T follicular helper cell (primary cell): ENCODE results near the gene CCNY.
"Not testable (repeated sequence)": the region's sequence is repeated elsewhere in the genome, so short reads cannot be mapped to it uniquely, and the experiment has no call there.

Experiments
- DNase-seq: peaks from one replicate; pipeline ENCODE4 v3.0.0-alpha.2; 2020; ENCODE audit warnings: low read depth
- total RNA-seq, 2 experiments: gene quantifications; one replicate each; lab custom pipeline; 2026; lab: John Stamatoyannopoulos, UW

The CCNY gene
- total RNA-seq, result 95.5 to 112 reads per million in 2 experiments

DNA sequence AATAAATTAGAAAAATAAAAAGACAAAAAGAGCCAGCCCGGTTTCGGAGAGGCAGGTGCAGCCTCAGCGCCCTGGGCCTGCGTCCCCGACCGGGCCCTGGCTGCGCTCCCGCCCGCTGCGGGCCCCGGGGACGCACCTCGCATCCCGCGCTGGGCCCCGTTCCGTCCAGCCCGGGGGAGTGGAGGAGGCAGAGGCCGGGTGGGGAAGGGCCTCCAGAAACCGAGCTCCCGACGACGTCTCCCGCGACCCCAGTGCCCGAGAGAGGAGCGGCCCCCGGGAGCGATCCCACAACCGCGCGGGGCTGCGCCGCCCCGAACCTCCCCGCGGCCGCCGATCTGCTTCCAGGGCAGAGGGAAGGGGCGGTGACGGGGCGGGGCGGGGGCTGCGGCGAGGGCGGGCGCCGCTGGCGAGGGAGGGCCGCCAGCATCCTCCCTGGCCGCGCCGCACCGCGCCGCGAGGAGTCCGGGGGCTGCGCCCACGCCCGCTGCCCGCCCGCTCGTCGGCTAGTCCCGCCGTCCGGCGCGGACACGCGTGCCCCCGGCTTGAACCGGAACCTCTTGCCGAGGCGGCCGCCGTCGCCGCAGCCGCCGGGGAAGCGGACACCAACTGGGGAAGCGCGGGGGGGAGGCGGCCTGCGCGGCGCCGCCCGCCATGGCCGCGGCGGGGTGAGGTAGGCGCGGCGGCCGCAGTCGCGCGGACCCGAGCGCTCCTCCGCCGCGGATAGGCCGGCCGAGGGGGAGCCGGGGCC, at the start of gene CCNY:
TSS of gene CCNY (plus strand) at position 426 of the 748 bp plus-strand sequence. CDS start 545 bp downstream, outside the sequence.
- peak; percentile 73 for DNase-seq

DNA sequence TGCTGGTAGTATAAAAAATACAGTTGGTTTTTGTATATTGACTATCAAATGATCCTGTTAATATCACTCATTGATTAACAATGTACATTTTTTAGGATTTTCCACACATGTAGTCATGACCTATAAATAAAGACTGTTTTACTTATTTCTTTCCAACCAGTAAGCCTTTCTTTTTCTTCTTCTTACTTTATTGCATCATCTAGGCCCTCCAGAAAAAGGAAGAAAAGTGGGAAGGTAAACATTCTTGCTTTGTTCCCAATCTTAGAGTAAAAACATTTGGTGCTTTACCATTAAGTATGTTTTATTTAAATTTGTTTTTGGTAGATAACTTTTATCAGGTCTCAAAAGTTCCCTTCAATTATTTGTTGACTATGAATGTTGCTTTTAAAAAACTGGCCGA, 47.1 kb upstream of the CCNY start:
- DNase-seq, result no peak

DNA sequence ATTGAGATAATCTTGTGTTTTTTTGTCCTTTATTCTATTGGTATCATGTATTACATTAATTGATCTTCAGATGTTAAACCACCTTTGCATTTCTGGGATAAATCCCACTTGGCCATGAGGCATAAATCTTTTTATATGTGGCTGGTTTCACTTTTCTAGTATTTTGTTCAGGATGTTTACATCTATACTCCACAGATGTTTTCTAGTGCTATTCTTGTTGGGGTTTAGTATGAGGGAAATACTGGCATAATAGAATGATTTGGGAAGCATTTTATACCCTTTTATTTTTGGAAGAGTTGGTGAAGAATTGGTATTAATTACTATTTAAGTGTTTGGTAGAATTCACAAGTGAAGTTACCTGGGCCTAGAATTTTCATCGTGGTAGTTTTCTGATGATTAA, 41.8 kb upstream of the CCNY start:
- no peak for DNase-seq

DNA sequence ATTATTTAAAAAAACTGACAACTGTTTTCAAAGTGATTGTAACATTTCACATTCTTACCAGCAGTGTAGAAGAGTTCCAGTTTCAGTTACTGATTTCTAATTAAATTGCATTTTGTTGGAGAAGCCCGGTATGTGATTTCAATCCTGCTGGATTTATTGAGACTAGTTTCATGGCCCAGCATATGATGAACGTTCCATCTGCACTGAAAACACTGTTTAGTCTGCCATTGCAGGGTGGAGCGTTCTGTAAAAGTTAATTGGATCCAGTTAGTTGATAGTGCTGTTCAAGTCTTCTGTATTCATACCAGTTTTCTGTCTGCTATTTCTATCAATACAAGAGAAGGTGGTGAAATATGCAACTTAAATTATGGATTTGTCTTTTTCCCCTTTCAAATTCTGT, 37.3 kb upstream of the CCNY start:
- DNase-seq, result no peak

DNA sequence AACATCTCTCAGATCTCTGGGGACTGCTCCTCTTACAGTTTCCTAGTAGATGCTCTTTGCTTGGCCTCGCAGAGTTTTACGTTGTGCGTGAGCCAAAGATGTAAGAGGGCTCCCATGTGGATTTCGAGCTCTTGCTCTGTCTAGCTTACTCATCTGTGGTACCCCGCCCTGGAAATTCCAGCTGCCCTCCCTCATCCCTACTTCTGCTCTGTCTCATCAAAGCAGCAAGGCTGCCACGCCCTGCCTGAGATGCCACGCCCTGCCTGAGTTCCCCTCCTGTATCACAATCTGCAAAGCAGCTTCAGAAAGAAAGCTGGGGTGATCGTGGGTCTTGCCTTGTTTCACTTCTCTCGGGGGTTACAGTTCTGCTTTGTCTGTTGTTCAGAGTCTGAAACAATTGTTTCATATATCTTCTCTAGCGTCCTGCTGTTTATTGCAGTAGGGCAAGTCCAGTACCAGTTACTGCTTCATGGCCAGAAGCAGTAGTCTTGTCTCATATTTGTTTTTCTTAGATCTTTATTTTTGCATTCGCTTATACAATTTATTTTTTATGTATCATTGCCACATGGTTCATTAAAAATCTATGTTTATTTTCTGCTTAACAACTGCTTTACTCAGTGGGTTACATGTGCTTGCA, 36.1 kb upstream of the CCNY start:
- DNase-seq, result no peak

DNA sequence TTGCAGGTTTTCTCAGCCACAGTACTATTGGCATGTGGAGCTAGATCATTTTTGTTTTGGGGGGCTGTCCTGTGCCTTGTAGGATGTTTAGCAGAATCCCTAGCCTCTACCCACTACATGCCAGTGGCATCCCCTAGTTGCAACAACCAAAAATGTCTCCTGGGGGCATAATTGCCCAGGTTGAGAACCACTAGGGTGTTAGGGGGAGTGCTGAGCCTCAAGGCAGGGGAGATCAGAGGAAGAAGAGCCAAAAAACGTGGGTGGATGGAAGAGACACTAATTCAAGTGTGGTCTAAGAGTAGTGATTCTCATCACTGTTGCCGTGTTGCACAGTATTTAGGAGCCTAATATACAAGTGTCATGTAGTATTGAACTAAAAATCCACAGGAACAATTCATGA, 31.7 kb upstream of the CCNY start:
- DNase-seq, result no peak

DNA sequence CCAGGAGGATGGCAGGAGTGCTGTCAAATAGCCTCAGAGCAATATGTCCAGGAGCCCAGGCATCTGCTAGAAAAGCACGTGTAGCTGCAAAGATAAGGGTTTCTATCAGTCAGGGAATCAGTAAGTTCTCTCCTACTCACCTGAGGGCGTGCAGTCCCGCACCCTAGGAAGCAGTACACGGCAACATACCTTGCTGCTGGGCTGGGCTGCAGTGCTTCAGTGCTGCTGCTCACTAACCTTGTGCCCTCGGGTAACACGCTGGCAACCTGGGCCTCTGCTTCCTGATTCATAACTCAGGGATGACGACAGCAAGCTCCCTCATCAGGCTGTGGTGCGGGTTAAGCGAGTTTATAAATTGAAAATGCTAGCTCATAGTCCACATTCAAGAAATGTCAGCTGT, 29.5 kb upstream of the CCNY start:
- no peak for DNase-seq

DNA sequence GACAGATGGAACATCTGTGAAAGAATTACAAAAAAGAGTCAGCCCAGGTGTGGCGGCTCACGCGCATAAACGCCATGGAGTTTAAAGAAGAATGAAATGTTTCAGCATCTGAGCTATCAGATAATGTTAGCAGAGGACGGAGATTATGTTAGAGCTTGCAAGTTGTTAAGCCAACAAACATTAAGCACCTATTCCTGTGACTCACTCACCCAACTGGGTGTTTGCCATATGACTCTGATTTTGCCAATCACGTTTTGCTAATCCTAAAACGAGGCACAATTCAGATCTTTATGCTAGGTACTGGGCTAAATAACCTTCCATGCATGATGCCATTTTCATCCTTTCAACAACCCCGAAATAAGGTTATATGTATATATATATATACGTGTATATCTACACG, 29.0 kb upstream of the CCNY start:
- DNase-seq, result no peak

DNA sequence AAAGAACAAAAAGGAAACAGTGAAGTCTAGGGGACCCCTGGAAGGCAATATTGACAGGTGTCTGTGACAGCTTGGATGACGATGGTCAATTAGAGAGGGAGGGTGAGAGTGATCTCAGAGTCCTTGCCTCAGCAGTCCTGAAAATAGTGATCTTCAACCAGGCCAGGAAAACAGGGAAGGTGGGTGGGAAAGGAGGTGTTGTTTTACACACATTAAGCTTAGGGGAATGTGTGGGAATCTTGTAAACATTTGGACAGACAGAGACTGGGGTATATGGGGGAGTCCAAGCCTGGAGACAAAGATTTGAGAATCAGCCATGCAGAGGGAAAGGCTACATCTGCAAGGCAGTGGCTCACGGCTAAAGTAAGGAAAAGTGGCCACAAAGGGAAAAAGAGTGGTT, 27.5 kb upstream of the CCNY start:
- no peak for DNase-seq

DNA sequence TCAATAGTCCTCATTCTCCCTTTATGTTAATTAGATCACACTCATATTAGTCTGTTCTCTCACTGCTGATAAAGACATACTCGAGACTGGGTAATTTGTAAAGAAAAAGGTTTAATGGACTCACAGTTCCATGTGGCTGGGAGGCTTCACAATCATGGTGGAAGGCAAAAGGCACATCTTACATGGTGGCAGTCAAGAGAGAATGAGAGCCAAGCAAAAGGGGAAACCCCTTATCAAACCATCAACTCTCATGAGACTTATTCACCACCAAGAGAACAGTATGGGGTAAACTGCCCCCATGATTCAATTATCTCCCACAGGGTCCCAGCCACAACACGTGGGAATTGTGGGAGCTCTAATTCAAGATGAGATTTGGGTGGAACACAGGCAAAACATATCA, 22.2 kb upstream of the CCNY start:
- not testable (repeated sequence) for DNase-seq

DNA sequence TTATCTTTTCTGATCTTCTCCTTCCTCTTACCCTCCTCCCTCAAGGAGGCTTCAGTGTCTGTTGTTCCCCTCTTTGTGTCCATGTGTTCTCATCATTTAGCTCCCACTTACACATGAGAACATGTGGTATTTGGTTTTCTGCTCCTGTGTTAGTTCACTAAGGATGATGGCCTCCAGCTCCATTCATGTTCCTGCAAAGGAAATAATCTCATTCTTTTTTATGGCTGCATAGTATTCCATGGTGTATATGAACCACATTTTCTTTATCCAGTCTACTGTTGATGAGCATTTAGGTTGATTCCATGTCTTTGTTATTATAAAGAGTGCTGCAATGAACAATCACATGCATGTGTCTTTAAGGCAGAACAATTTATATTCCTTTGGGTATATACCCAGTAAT, 21.1 kb upstream of the CCNY start:
- not testable (repeated sequence) for DNase-seq

DNA sequence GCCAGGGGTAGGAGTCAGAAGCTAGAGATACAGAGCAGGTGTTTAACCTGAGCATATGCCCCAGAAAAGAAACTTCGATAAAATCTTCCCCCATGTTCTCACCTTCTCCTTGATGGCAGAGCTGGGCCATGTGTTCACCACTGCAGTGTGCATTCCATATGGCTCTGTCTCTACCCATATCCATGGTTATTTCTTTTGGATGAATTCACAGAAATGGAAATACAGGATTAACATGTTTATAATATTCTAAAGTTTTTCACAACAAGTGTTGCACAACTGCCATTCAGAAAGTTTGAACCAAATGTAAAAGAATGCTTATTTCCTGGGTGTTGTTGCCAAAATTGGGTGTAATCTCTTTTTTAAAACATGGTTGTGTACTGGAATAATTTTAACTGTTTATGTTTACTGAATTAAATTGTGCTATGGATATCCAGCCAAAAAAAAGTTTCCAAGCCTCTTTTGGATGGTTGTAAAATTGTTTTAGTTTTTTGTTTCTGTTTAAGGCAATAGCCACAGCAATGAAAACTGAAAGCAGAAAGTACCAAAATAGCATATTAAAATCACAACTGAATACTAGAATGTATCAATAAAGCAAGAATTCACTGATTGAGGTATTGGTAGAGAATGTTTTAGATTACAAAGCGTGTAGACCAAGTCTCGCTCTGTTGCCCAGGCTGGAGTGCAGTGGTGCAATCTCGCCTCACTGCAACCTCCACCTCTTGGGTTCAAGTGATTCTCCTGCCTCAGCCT, 19.9 kb upstream of the CCNY start:
- no peak for DNase-seq

DNA sequence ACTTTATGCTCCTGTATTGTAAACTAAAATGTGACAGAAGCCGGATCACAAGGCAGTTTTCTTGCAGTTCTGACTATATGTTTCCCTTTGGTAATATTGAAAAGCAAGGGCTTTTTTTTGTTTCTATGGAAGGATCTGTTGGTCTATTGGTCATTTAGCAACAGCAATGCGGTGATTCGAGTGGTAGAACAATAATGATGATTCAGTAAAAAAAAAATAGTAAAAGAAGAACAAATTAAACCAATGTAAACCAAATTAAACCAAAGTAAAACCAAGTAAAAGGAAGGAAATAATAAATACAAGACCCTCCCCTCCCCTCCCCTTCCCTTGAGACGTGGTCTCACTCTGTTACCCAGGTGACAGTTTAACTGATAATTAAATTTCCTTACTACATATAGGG, 17.8 kb upstream of the CCNY start:
- no peak for DNase-seq

DNA sequence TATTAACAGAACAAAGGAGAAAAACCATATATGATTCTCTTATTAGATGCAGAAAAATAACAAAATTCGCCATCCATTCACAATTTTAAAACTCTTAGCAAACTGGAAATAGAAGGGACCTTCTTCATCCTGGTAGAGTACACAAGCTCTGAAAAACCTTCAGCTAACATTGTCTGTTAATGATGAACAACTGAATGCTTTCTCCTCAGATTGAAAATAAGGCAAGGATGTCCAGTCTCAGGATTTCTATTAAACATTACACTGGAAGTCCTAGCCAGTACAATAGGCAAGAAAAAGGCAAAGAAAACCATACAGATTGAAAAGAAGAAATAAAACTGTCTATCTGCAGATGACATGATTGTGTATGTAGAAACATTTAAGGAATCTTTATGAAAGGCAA, 16.0 kb upstream of the CCNY start:
- no peak for DNase-seq

DNA sequence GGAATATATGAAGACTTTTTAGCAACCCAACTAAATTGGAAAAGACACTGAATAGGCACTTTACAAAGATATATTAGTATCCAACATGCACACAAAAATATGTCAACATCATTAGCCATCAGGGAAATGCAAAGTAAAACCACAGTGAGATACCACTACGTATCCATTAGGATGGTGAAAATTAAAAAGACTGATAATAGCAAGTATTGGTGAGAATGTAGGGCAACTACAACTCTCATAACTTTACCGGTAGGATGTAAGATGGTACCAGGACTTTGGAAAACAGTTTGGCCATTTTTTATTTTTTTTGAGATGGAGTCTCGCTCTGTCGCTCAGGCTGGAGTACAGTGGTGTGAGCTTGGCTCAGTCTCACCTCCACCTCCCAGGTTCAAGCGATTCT, 13.7 kb upstream of the CCNY start:
- DNase-seq, result no peak

DNA sequence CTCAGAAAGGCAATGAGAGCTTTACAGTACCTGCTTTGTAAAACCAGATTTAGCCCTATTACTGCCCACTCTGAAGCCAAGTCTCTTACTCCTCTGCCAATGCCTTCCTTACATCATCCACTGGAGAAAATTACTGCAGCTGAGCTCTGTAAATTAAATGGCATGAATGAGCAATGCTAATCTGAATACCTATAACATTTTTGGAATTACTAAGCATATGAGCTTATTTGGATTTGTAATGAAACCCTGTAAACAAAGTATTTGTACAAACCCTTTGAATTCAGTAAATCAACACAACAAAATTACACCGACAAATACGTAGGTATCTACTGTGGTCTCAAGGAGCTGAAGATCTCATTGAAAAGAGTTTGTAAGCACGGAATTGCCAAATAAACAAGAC, 12.1 kb upstream of the CCNY start:
- DNase-seq, result no peak

DNA sequence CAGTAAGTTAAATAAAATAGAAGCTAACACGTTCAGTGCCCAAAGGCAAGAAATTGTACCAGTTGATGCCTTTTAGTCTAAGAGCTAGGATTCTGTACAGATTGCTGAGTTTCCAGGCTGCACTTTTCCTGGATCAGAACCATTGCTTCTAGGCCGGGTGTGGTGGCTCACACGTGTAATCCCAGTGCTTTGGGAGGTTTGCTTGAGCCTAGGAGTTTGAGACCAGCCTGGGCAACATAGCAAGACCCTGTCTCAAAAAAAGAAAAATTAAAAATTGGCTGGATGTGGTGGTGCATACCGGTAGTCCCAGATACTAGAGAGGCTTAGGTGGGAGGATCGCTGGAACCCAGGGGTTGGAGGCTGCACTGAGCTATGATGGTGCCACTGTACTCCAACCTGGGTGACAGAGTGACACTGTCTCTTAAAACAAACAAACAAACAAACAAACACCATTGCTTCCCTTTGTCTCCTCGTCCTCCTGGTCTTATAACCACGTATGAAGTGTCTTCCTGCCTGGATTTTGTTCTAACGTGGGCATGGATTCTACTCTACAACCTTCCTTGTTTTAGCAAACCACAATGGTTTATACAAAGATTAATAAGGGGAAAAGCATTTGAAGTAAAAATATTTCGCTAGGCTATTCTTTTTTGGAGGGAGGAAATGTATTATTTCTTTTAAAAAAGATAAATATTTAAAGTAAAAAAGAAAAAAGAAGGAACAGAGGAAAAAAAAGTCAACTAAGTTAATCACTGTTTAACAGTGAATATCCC, 9.7 kb upstream of the CCNY start:
- DNase-seq, result no peak

DNA sequence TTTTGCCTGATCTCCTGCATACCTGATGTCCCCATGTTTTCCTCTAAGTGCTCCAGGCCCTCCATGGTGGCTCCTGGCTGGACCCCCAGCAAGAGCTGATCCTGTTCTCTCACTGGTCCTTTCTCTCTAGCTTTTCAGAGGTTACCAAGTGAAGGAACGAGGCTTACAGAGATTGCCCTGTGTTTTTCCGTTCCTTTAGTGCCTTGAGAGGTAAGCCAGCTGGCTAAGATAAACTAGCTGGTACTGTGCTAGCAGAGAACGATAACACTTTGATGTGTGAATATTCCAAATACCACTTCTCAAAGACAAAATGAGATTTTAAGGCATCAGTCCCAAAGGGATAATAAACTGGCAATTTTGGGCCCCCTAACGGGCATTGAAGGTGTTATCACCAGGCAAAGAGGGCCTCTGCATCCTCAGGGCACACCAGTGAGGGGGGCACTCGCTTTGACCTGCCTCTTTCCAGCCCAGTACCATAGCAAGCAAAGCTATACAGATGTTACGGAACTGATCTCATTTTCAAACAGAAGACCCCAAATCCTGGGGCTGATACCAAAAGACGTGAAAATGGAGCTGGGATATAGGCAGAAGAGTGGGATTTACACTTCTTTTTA, 8.4 kb upstream of the CCNY start:
- DNase-seq, result no peak

DNA sequence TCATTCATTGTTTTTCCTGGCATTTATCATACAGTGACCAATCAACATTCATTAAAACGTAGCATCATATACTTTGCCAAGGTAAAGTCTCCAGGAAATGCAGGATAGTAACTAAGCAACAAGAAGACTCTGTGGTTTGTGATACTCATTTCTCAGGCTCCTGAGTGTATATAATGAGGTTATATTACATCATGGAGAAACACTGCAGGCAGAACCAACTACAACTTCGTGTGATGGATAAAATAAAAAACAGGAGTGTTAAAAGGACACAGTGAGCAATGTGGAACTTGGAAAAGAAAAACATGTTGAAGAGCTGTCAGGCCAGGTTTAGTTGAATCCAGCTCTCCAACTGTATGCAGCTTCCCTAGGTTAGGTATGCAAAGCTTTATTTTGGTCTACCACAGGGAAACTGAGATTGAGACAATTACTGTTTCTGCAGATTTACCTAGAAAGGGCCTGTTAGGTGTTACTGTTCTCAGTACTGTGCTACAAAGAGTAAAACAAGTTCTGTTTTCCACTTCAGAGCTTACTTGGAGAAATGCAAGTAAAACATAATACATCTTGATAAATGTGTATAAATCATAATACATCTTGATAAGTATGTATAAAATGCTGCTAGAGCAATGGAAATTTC, 7.8 kb upstream of the CCNY start:
- no peak for DNase-seq

DNA sequence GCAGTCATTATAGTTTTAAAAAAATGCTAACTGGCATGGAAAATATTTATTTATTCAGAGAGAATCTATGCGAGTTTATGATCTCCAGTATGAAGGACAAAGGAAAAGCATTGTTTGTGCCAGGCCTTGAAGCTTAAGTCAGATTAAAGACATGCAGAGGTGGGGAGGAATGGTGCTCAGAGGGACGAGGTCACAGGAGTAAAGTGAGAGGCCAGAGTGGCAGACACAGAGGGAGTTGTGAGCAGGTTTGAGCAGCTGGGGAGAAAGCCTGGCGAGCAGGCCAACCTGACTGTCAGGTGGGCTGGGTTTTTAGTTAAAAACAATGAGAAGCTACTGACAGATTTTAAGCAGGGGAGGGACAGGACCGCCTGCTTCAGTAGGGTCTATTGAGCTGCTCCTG, 6.8 kb upstream of the CCNY start:
- DNase-seq, result no peak

DNA sequence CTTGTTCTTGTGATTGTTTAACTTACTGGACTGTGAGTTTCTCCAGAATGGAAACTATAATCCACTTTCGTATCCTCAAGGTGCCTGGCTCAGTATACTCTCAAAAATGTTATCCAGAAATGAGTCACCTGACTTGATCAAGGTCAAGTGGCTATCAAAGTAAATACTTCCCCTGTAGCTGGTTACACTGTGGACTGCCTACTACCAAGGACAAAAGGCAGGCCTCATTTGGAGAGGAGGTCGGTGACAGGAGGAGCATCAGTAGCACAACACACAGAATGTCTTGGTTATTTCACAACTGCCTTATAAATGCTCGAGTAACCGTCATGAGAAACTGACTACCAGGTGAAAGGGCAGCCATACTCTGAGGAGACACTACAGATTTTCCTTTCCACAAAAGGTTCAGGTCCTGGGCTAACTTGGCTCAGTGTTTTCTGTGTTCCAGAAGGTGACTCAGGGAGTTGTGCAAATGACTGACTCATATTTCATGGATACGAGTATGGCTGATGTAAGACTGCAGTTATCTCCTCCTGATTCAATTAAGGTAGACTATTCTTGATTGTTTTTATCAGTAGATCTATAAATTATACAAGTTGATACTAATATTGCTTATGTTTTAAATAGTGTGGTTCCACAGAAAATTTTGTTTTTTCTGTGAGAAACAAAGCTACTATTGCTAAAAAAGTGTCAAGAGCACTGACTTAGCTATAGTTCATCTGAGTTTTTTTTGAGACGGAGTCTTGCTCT, 4.2 kb upstream of the CCNY start:
- no peak for DNase-seq
